ENCODE results near the gene SLC26A3.
"Not testable (repeated sequence)": the region's sequence is repeated elsewhere in the genome, so short reads cannot be mapped to it uniquely, and the experiment has no call there.

Gene SLC26A3

GRCh38 chr7:107803009-107803610 is at the start of gene SLC26A3:
TSS of gene SLC26A3 (minus strand) at chr7:107803223. CDS start at chr7:107794509, 8,714 bp downstream.
- DNase-seq (ENCODE audit: low spot score): no peak

GRCh38 chr7:107850643-107851042 is 47.6 kb upstream of the SLC26A3 start:
- DNase-seq (ENCODE audit: low spot score): no peak

DNA sequence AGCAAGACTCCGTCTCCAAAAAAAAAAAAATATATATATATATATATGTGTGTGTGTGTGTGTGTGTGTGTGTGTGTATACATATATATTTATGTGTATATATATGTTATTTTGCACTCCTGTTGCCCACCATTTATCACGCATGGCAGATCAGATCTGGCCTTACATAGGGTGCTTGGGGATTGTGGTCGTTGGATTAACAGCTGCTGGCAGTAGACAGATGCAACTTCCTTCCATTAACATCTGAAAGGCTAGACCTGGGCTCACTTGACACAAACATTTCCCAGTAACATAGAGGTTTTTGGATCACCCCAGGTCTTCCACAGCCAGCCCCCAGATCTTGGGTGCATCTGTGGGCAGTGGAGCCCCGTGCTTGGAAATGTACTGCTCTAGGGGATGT is 47.2 kb upstream of the SLC26A3 start:
- DNase-seq (ENCODE audit: low spot score): no peak

- not testable (repeated sequence) for DNase-seq (ENCODE audit: low spot score)
Measured at GRCh38 chr7:107848211-107848610, 45.2 kb upstream of the SLC26A3 start.

DNA sequence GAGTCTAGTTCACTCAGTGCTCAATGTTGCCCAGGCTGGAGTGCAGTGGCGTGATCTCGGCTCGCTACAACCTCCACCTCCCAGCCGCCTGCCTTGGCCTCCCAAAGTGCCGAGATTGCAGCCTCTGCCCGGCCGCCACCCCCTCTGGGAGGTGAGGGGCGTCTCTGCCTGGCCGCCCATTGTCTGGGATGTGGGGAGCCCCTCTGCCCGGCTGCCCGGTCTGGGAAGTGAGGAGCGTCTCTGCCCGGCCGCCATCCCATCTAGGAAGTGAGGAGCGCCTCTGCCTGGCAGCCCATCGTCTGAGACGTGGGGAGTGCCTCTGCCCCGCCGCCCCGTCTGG is 44.8 kb upstream of the SLC26A3 start:
- not testable (repeated sequence) for DNase-seq (ENCODE audit: low spot score)

- no peak for DNase-seq (ENCODE audit: low spot score)
Measured at GRCh38 chr7:107847168-107847835, 44.3 kb upstream of the SLC26A3 start.

DNA sequence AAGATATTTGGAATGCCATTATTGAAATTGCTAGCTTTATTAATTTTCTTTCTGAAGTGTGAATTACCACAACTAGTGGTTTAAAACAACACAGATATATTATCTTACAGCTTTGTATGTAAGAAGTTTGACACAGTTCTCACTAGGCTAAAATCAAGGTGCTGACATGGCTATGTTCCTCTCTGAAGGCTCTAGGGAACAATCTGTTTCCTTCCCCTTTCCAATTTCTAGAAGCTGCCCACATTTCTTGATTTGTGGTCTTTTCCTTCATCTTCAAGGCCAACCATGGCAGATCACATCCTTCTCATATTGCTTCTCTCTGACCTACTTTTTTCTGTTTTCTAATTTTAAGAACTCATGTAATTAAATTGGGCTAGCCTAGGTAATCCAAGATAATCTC is 43.3 kb upstream of the SLC26A3 start:
- no peak for DNase-seq (ENCODE audit: low spot score)

GRCh38 chr7:107843184-107843583 is 40.2 kb upstream of the SLC26A3 start:
- no peak for DNase-seq (ENCODE audit: low spot score)

GRCh38 chr7:107842213-107842612 is 39.2 kb upstream of the SLC26A3 start:
- no peak for DNase-seq (ENCODE audit: low spot score)

- no peak for DNase-seq (ENCODE audit: low spot score)
Measured at GRCh38 chr7:107838816-107839565, 36.0 kb upstream of the SLC26A3 start.

DNA sequence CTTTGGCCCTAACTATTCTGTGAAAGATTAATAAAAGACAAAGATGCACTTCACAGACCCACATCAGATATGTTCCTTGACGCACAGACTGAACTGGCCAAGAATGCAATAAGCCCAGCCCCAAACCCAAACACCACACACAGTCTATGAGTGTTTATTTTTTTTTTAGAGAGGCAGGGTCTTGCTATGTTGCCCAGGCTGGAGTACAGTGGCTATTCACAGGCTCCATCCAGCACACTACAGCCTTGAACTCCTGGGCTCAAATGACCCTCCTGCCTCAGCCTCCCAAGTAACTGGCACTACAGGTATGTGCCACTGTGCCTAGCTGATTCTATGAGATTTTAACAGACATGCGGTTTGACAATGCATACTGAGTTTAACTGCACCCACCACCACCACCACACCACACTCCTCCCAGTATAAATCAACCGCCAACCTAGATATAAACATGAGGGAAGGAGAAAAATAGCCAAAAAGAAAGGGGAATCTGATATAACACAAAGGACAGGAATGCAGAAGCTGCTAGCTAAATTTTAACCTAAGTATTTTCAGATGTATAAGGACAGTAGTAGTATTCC is 35.1 kb upstream of the SLC26A3 start:
- DNase-seq (ENCODE audit: low spot score): no peak

DNA sequence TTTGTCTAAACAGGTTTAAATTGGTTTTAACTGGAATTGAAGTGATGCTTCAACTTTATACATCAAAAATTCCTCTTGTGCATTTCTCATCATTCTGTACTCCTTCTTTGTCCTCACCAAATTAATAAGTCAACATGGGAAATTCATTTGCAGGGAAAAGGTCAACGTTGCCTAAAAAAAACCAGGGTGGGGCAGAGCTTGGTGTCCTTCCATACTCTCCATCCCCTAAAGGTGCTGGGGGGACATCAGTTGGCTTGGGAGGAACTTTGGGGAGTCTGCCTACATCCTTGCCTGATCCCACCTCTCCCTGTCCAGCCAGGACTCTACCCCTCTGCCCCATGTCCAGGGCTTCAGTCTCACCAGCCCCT is 34.1 kb upstream of the SLC26A3 start:
- DNase-seq (ENCODE audit: low spot score): no peak

- DNase-seq (ENCODE audit: low spot score): no peak
Measured at GRCh38 chr7:107836237-107837144, 33.5 kb upstream of the SLC26A3 start.

DNA sequence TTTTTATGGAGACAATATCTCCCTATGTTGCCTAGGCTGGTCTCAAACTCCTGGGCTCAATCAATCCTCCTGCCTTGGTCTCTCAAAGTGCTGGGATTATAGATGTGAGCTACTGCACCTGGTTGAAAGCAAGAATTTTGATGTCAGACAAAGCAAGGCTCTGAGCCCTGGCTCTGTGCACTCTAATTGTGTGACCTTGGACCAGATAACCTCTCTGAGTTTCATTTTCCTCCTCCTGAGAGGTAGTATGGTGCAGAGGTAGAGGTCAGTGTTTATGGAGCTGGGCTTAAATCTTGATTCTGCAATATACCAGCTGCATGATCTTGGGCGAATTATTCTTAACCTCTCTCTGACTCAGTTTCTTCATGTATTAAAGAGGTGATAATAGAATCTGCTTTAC is 31.4 kb upstream of the SLC26A3 start:
- no peak for DNase-seq (ENCODE audit: low spot score)

DNA sequence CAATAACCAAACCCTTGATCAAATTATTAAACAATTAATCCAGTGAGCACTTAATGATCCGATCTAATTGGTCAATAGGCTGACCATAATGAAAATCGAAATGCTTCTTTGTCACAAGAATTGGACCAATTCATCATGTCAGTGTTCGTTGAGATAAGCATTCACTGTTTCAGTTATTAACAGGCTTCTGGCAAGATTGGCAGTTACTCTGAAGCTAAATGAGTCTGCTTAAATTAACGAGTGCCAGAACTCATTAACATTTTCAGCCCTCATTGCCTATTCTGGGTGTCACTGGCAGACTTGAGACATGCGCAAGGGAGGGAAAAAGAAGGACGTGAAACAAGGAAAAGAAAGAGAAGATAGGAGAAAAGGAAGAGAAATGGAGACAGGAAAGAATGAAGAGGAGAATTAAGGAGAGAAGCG is 30.7 kb upstream of the SLC26A3 start:
- no peak for DNase-seq (ENCODE audit: low spot score)

GRCh38 chr7:107830420-107830819 is 27.4 kb upstream of the SLC26A3 start:
- DNase-seq (ENCODE audit: low spot score): no peak

DNA sequence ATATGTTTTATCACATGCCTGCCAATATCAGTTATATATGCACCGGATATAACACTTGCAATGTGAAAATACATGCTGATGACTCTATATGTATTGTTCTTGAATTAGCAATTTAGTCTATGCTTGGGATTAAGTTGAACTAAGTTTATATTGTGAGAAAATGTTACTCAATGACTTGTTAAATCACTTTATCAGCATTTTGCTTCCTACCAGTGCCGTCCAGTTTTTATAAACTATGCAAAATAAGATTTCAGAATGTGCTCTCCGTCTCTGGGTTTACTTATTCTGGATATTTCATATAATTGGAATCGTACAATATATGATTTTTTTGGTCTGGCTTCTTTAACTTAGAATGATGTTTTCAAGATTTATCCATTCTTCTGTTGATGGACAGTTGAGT is 25.5 kb upstream of the SLC26A3 start:
- DNase-seq (ENCODE audit: low spot score): no peak

GRCh38 chr7:107827501-107827900 is 24.5 kb upstream of the SLC26A3 start:
- no peak for DNase-seq (ENCODE audit: low spot score)

GRCh38 chr7:107826451-107826850 is 23.4 kb upstream of the SLC26A3 start:
- no peak for DNase-seq (ENCODE audit: low spot score)

DNA sequence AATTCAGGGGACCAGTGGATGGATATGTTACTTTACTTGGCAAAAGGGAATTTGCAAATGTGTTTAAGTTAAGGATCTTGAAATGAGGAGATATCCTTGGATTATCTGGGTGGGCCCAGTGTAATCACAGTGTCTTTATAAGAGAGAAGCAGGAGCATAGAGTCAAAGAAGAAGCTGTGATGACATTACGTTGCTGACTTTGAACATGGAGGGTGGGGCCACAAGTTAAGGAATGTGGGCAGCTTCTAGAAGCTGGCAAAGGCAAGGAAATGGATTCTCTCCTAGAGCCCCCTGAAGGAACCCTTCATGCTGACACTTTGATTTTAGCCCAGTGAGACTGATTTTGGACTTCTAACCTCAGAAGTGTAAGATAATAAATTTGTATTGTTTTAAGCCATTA is 21.8 kb upstream of the SLC26A3 start:
- DNase-seq (ENCODE audit: low spot score): no peak

DNA sequence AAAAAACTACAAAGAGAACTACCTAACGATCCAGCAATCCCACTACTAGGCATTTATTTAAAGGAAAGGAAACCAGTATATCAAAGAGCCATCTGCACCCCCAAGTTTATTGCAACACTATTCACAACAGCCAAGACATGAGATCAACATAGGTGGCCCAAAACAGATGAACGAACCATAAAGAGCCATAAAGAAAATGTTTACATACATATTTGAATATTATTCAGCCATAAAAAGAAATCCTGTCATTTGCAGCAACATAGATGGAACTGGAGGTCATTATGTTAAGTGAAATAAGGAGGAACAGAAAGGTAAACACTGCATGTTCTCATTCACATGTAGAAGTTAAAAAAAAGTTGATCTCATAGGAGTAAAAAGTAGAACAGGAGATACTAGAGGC is 15.6 kb upstream of the SLC26A3 start:
- no peak for DNase-seq (ENCODE audit: low spot score)

- no peak for DNase-seq (ENCODE audit: low spot score)
Measured at GRCh38 chr7:107816011-107816566, 13.1 kb upstream of the SLC26A3 start.

Measured in AG08395 (cell line).